H9 (cell line): ENCODE measurements around the gene SAP30L. TPM values are rescaled to one million over a fixed set of nuclear protein-coding genes. Genes with fewer than 3 reads are reported as not detected.

Experiments
- DNase-seq: peaks from one replicate; pipeline ENCODE4 v3.0.0-alpha.2; 2017
- H2AFZ ChIP-seq: one replicate; pipeline ENCODE4 v1.6.1; 2013; ENCODE audit warnings: mild to moderate bottlenecking, low read length, control low read depth, moderate library complexity
- H2AK5ac ChIP-seq: 2 replicates; pipeline ENCODE4 v1.6.1; 2013; ENCODE audit warnings: low read length, control low read depth, mixed read lengths; ENCODE audit not compliant: insufficient read length
- H2BK120ac ChIP-seq: one replicate; pipeline ENCODE4 v1.6.1; 2013; ENCODE audit warnings: low read depth, mild to moderate bottlenecking, low read length, control low read depth, inconsistent platforms; ENCODE audit not compliant: poor library complexity, severe bottlenecking
- H2BK12ac ChIP-seq: 2 replicates; pipeline ENCODE4 v1.6.1; 2013; ENCODE audit warnings: low read length, control low read depth, mixed read lengths, low read depth; ENCODE audit not compliant: insufficient read length
- H2BK15ac ChIP-seq: 2 replicates; pipeline ENCODE4 v1.6.1; 2013; ENCODE audit warnings: low read depth, low read length, control low read depth
- H2BK20ac ChIP-seq: one replicate; pipeline ENCODE4 v1.6.1; 2013; ENCODE audit warnings: low read depth, mild to moderate bottlenecking, low read length, control low read depth, inconsistent platforms; ENCODE audit not compliant: poor library complexity, severe bottlenecking
- H2BK5ac ChIP-seq: 2 replicates; pipeline ENCODE4 v1.6.1; 2013; ENCODE audit warnings: low read length, control low read depth, mixed read lengths; ENCODE audit not compliant: insufficient read length
- H3K14ac ChIP-seq: 2 replicates; pipeline ENCODE4 v1.6.1; 2013; ENCODE audit warnings: low read length, control low read depth; ENCODE audit not compliant: insufficient read depth
- H3K18ac ChIP-seq: 2 replicates; pipeline ENCODE4 v1.6.1; 2013; ENCODE audit warnings: low read depth, mild to moderate bottlenecking, mixed read lengths, low read length, control low read depth; ENCODE audit not compliant: insufficient read length
- H3K23ac ChIP-seq: 2 replicates; pipeline ENCODE4 v1.6.1; 2013; ENCODE audit warnings: low read length, control low read depth, mixed read lengths, low read depth; ENCODE audit not compliant: insufficient read length
- H3K23me2 ChIP-seq: 2 replicates; pipeline ENCODE4 v1.6.1; 2013; ENCODE audit warnings: low read depth, mild to moderate bottlenecking, mixed read lengths, low read length, control low read depth; ENCODE audit not compliant: insufficient read length, poor library complexity, severe bottlenecking
- H3K27ac ChIP-seq: 2 replicates; pipeline ENCODE4 v1.5.1; 2013; ENCODE audit warnings: low read length, control low read depth, mixed read lengths, low read depth; ENCODE audit not compliant: insufficient read length
- H3K27me3 ChIP-seq: 2 replicates; pipeline ENCODE4 v1.6.1; 2013; ENCODE audit warnings: low read length, control low read depth, inconsistent platforms; ENCODE audit not compliant: insufficient read depth
- H3K4ac ChIP-seq: 2 replicates; pipeline ENCODE4 v1.6.1; 2013; ENCODE audit warnings: low read depth, mild to moderate bottlenecking, control low read depth, inconsistent platforms, low read length, moderate library complexity
- H3K4me1 ChIP-seq: 2 replicates; pipeline ENCODE4 v1.6.1; 2013; ENCODE audit warnings: low read length, control low read depth, inconsistent platforms; ENCODE audit not compliant: insufficient read depth
- H3K4me2 ChIP-seq: 2 replicates; pipeline ENCODE4 v1.6.1; 2013; ENCODE audit warnings: low read length, control low read depth, mixed read lengths; ENCODE audit not compliant: insufficient read length, insufficient read depth
- H3K56ac ChIP-seq: 2 replicates; pipeline ENCODE4 v1.6.1; 2013; ENCODE audit warnings: low read depth, mild to moderate bottlenecking, mixed read lengths, low read length, control low read depth; ENCODE audit not compliant: insufficient read length
- H3K79me1 ChIP-seq: 2 replicates; pipeline ENCODE4 v1.6.1; 2013; ENCODE audit warnings: low read depth, mild to moderate bottlenecking, moderate library complexity, low read length, control low read depth, inconsistent platforms; ENCODE audit not compliant: insufficient read depth, poor library complexity, severe bottlenecking
- H3K79me2 ChIP-seq: 2 replicates; pipeline ENCODE4 v1.6.1; 2013; ENCODE audit warnings: low read length, control low read depth, inconsistent platforms; ENCODE audit not compliant: insufficient read depth
- H3K9ac ChIP-seq: 2 replicates; pipeline ENCODE4 v1.6.1; 2013; ENCODE audit warnings: low read length, control low read depth, mixed read lengths; ENCODE audit not compliant: insufficient read length; ENCODE audit errors: extremely low read depth
- H3K9me3 ChIP-seq: one replicate; pipeline ENCODE4 v1.6.1; 2013; ENCODE audit warnings: low read depth, low read length, inconsistent platforms; ENCODE audit not compliant: control insufficient read depth
- H3T11ph ChIP-seq: one replicate; pipeline ENCODE4 v1.6.1; 2013; ENCODE audit warnings: mild to moderate bottlenecking, low read length, control low read depth, inconsistent platforms
- H4K20me1 ChIP-seq: one replicate; pipeline ENCODE4 v1.6.1; 2013; ENCODE audit not compliant: control insufficient read depth, insufficient read length, insufficient read depth
- H4K5ac ChIP-seq: 2 replicates; pipeline ENCODE4 v1.6.1; 2013; ENCODE audit warnings: low read depth, mild to moderate bottlenecking, mixed read lengths, low read length, control low read depth; ENCODE audit not compliant: insufficient read length
- H4K8ac ChIP-seq: replicated peaks from 2 replicates; pipeline ENCODE4 v1.6.1; 2013; ENCODE audit warnings: low read length, control low read depth, mixed read lengths, low read depth; ENCODE audit not compliant: insufficient read length
- H4K91ac ChIP-seq: 2 replicates; pipeline ENCODE4 v1.6.1; 2013; ENCODE audit warnings: low read depth, mild to moderate bottlenecking, moderate library complexity, mixed read lengths, low read length, control low read depth; ENCODE audit not compliant: insufficient read length
- H3K27ac Mint-ChIP-seq, 3 experiments: 2 replicates in 2 of 3; 3 replicates in 1 of 3; pipeline ENCODE4 v1.8.0; 2020 to 2021; ENCODE audit warnings: mixed read lengths in 3 of 3, mild to moderate bottlenecking in 1 of 3, moderate library complexity in 1 of 3
- H3K27me3 Mint-ChIP-seq: 2 replicates; pipeline ENCODE4 v1.8.0; 2021; ENCODE audit warnings: low read depth, mild to moderate bottlenecking, moderate library complexity, mixed read lengths
- H3K36me3 Mint-ChIP-seq, 3 experiments: 2 replicates in 2 of 3; 3 replicates in 1 of 3; pipeline ENCODE4 v1.8.0; 2020 to 2021; ENCODE audit warnings: low read depth in 3 of 3, mixed read lengths in 3 of 3; ENCODE audit not compliant: insufficient read depth in 1 of 3
- H3K4me1 Mint-ChIP-seq, 2 experiments: 2 replicates each; pipeline ENCODE4 v1.8.0; 2020; ENCODE audit warnings: mixed read lengths in 2 of 2
- H3K4me3 Mint-ChIP-seq, 2 experiments: 2 replicates in 1 of 2; 3 replicates in 1 of 2; pipeline ENCODE4 v1.8.0; 2020 to 2021; ENCODE audit warnings: mild to moderate bottlenecking in 2 of 2, mixed read lengths in 2 of 2, moderate library complexity in 1 of 2
- H3K9me3 Mint-ChIP-seq, 2 experiments: 2 replicates in 1 of 2; 3 replicates in 1 of 2; pipeline ENCODE4 v1.8.0; 2020; ENCODE audit warnings: mild to moderate bottlenecking in 2 of 2, mixed read lengths in 2 of 2, moderate library complexity in 1 of 2
- total RNA-seq: library from RNA; stranded (reverse); gene quantifications from 2 replicates; pipeline ENCODE4 v1.2.1, GENCODE V29; 2021
- TF ChIP-seq, protein P1 (sequence below): fragments of 200-600 bp; sonication (generic); conservative IDR thresholded peaks from 3 replicates; pipeline ENCODE4 v1.8.0; 2021; ENCODE audit warnings: antibody characterized with exemption, mild to moderate bottlenecking

The SAP30L gene
- total RNA-seq, 1 experiment from 2014 or later = 25.0 TPM

DNA sequence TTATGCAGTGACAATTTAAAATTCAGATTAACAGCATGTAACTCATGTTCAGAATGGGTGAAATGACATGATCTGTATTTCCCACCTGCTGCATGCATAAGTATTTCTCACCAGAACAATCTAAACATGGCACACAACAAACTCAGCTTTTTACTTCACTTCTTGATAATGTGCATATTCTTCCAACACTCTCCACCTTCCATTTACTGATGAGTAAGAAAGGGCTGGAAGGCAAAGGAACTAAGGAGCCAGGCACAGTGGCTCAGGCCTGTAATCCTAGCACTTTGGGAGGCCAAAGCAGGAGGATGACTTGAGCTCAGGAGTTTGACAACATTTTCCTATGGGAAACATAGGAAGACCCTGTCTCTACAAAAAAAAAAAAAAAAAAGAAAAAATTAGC lies 35.8 kb upstream of the SAP30L start:
- H2AFZ ChIP-seq = no peak overlapping the region
- H2BK120ac ChIP-seq = no peak overlapping the region
- no peaks in the 10 kb centered on the region for H3K23me2 ChIP-seq
- H3K4ac ChIP-seq = no peak overlapping the region
- H3K9me3 Mint-ChIP-seq = no peaks in the 10 kb centered on the region
- H3K79me1 ChIP-seq = no peaks in the 10 kb centered on the region
- no peaks in the 10 kb centered on the region for H3K79me2 ChIP-seq
- H2AK5ac ChIP-seq = no peak overlapping the region
- H3K56ac ChIP-seq = no peak overlapping the region
- no peak overlapping the region for H4K8ac ChIP-seq
- no peak overlapping the region for H3K4me2 ChIP-seq
- no peaks in the 10 kb centered on the region for H3K27me3 Mint-ChIP-seq
- peaks cover 0 to 6% of the 10 kb centered on the region in 2 experiments for H3K4me1 Mint-ChIP-seq
- TF ChIP-seq, protein P1, sequence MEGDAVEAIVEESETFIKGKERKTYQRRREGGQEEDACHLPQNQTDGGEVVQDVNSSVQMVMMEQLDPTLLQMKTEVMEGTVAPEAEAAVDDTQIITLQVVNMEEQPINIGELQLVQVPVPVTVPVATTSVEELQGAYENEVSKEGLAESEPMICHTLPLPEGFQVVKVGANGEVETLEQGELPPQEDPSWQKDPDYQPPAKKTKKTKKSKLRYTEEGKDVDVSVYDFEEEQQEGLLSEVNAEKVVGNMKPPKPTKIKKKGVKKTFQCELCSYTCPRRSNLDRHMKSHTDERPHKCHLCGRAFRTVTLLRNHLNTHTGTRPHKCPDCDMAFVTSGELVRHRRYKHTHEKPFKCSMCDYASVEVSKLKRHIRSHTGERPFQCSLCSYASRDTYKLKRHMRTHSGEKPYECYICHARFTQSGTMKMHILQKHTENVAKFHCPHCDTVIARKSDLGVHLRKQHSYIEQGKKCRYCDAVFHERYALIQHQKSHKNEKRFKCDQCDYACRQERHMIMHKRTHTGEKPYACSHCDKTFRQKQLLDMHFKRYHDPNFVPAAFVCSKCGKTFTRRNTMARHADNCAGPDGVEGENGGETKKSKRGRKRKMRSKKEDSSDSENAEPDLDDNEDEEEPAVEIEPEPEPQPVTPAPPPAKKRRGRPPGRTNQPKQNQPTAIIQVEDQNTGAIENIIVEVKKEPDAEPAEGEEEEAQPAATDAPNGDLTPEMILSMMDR = no peak
- no peak overlapping the region for H4K91ac ChIP-seq
- H3K9ac ChIP-seq = no peak overlapping the region
- no peak overlapping the region for H2BK15ac ChIP-seq
- H4K5ac ChIP-seq = no peak overlapping the region
- no peak overlapping the region for H3K27ac Mint-ChIP-seq
- H2BK12ac ChIP-seq = no peak overlapping the region
- H4K20me1 ChIP-seq = no peaks in the 10 kb centered on the region
- no peak overlapping the region for H3K4me3 Mint-ChIP-seq
- no peak overlapping the region for H3K14ac ChIP-seq
- no peaks in the 10 kb centered on the region for H3K27me3 ChIP-seq
- no peak overlapping the region for H3K27ac ChIP-seq
- H3K18ac ChIP-seq = no peak overlapping the region
- H3T11ph ChIP-seq = no peak overlapping the region
- H3K9me3 ChIP-seq = no peaks in the 10 kb centered on the region
- no peak overlapping the region for H2BK20ac ChIP-seq
- H3K36me3 Mint-ChIP-seq = no peaks in the 10 kb centered on the region; a peak in 2 of 7 replicates
- no peaks in the 10 kb centered on the region for H3K4me1 ChIP-seq
- no peak overlapping the region for H3K23ac ChIP-seq
- no peak overlapping the region for H2BK5ac ChIP-seq
- no peak for DNase-seq
